Measurements from ENCODE around the gene AOPEP.

GRCh38 chr9:94885854-94886447 lies 159.5 kb downstream of the AOPEP start:
- TF ChIP-seq CTCF (IDR thresholded peaks at IDR 0.05) = no peak
- no peak for TF ChIP-seq POLR2A (IDR thresholded peaks at IDR 0.05)
